Bronchial epithelial cell (primary cell): Measurements from ENCODE around the gene ARL6IP5. TPM values are rescaled to one million over a fixed set of nuclear protein-coding genes. Genes with fewer than 3 reads are reported as not detected.

Experiments
- DNase-seq: peaks from one replicate; pipeline ENCODE4 v3.0.0-alpha.2; 2010; ENCODE audit warnings: low read depth
- FAIRE-seq: peaks from 2 replicates; lab custom pipeline; 2011; peaks lifted over from hg19 to GRCh38; lab: Jason Lieb, UNC
- H3K27me3 ChIP-seq: 2 replicates; pipeline ENCODE4 v1.5.1; 2011; ENCODE audit warnings: low read length; ENCODE audit not compliant: control insufficient read depth, insufficient read depth
- H3K36me3 ChIP-seq: 2 replicates; pipeline ENCODE4 v1.5.1; 2011; ENCODE audit warnings: low read length; ENCODE audit not compliant: control insufficient read depth, insufficient read depth
- H3K4me3 ChIP-seq: 2 replicates; pipeline ENCODE4 v1.5.1; 2011; ENCODE audit warnings: mild to moderate bottlenecking, low read depth, low read length, control low read depth
- total RNA-seq: library from RNA; depleted of rRNA; stranded (reverse); fragments of >200 nt; gene quantifications from 2 replicates; pipeline ENCODE4 v1.2.1, GENCODE V29; 2014
- TF ChIP-seq, protein P1 (sequence below): IDR thresholded peaks from 2 replicates; pipeline ENCODE4 v1.5.1; 2011; ENCODE audit warnings: mild to moderate bottlenecking, moderate library complexity, low read length, control low read depth, inconsistent platforms; ENCODE audit not compliant: insufficient read depth, severe bottlenecking

Gene ARL6IP5
- total RNA-seq, 1 donor from 2014 or later, result 37.6 TPM

- H3K27me3 ChIP-seq, result no peaks in the 10 kb centered on the region
- no peak for FAIRE-seq
- TF ChIP-seq, protein P1, sequence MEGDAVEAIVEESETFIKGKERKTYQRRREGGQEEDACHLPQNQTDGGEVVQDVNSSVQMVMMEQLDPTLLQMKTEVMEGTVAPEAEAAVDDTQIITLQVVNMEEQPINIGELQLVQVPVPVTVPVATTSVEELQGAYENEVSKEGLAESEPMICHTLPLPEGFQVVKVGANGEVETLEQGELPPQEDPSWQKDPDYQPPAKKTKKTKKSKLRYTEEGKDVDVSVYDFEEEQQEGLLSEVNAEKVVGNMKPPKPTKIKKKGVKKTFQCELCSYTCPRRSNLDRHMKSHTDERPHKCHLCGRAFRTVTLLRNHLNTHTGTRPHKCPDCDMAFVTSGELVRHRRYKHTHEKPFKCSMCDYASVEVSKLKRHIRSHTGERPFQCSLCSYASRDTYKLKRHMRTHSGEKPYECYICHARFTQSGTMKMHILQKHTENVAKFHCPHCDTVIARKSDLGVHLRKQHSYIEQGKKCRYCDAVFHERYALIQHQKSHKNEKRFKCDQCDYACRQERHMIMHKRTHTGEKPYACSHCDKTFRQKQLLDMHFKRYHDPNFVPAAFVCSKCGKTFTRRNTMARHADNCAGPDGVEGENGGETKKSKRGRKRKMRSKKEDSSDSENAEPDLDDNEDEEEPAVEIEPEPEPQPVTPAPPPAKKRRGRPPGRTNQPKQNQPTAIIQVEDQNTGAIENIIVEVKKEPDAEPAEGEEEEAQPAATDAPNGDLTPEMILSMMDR, result no peak
- no peak for DNase-seq
- no peaks in the 10 kb centered on the region for H3K36me3 ChIP-seq
- H3K4me3 ChIP-seq, result no peak overlapping the region
Observed at GRCh38 chr3:69066121-69066520, 18.6 kb upstream of the ARL6IP5 start.

GRCh38 chr3:69072928-69073327 is 11.8 kb upstream of the ARL6IP5 start:
- Histone ChIP-seq H3K36me3 (peaks cover 1% of the 10 kb centered on the region), H3K27me3 (no peaks in the 10 kb centered on the region), H3K4me3 (no peak overlapping the region)
- no peak for FAIRE-seq
- no peak for DNase-seq
- TF ChIP-seq, protein P1, result no peak

GRCh38 chr3:69079269-69080159 is 5.2 kb upstream of the ARL6IP5 start:
- DNase-seq (no peak), FAIRE-seq (no peak)
- TF ChIP-seq, protein P1, result no peak
- Histone ChIP-seq H3K4me3 (peak overlapping the region; percentile 65), H3K36me3 (peaks cover 1% of the 10 kb centered on the region), H3K27me3 (no peaks in the 10 kb centered on the region)

- Histone ChIP-seq H3K27me3 (no peaks in the 10 kb centered on the region), H3K36me3 (no peaks in the 10 kb centered on the region), H3K4me3 (peak within 1 kb of the TSS; percentile 65)
- DNase-seq (peak; percentile 71), FAIRE-seq (no peak)
- TF ChIP-seq, protein P1, result no peak
Observed at GRCh38 chr3:69080233-69080920, 4.4 kb upstream of the ARL6IP5 start, which contains the start of gene UBA3. TSS of gene UBA3 (minus strand) at chr3:69080365. CDS start at chr3:69080353, 12 bp downstream.

GRCh38 chr3:69081583-69082262 is 3.0 kb upstream of the ARL6IP5 start:
- H3K4me3 ChIP-seq, result no peak overlapping the region
- H3K27me3 ChIP-seq, result no peaks in the 10 kb centered on the region
- no peak for FAIRE-seq
- peak; percentile 68 for DNase-seq
- no peaks in the 10 kb centered on the region for H3K36me3 ChIP-seq
- TF ChIP-seq, protein P1, result no peak
